Measurements from ENCODE around the gene ALDH1L1.

DNA sequence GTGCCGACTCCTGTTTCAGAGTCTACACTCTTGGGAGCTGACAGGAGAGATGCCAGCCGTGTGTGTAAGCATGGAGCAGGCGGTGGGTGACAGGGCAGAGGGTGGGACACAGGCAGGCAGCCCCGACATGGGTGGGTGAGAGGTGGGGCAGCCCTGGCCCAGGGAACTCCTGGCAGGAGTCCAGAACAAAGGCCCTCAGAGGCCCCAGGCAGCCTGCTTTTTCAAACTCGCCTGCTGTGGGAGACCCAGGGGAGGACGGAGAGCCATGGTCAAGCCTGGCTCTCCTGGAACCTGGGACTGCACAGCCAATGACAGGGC lies 67.2 kb downstream of the ALDH1L1 start:
- TF ChIP-seq, protein P1, sequence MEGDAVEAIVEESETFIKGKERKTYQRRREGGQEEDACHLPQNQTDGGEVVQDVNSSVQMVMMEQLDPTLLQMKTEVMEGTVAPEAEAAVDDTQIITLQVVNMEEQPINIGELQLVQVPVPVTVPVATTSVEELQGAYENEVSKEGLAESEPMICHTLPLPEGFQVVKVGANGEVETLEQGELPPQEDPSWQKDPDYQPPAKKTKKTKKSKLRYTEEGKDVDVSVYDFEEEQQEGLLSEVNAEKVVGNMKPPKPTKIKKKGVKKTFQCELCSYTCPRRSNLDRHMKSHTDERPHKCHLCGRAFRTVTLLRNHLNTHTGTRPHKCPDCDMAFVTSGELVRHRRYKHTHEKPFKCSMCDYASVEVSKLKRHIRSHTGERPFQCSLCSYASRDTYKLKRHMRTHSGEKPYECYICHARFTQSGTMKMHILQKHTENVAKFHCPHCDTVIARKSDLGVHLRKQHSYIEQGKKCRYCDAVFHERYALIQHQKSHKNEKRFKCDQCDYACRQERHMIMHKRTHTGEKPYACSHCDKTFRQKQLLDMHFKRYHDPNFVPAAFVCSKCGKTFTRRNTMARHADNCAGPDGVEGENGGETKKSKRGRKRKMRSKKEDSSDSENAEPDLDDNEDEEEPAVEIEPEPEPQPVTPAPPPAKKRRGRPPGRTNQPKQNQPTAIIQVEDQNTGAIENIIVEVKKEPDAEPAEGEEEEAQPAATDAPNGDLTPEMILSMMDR (IDR thresholded peaks at IDR 0.05): no peak
- TF ChIP-seq POLR2AphosphoS5 (IDR thresholded peaks at IDR 0.05): no peak
- no peak for TF ChIP-seq EP300 (IDR thresholded peaks at IDR 0.05)

Measured in stomach (tissue), 4 donors.